ENCODE results near the gene SESN2.

The SESN2 gene

GRCh38 chr1:28290851-28291250 lies 31.5 kb downstream of the SESN2 start:
- WGBS, result 76% methylated on average over 2 of the region's 2 CpGs
- Histone ChIP-seq H2BK5ac (ENCODE audit: low read depth, low read length, poor library complexity, severe bottlenecking) (no peak overlapping the region), H3K36me3 (ENCODE audit: control insufficient read depth in 1 of 2, insufficient read depth in 2 of 2, low read depth in 1 of 2, low read length in 2 of 2) (no peaks in the 10 kb centered on the region), H3K9me3 (ENCODE audit: control insufficient read depth, low read length) (no peaks in the 10 kb centered on the region), H2BK15ac (ENCODE audit: low read depth, poor library complexity, severe bottlenecking) (no peak overlapping the region), H3K18ac (ENCODE audit: low read depth in 1 of 2, low read length in 2 of 2) (no peak overlapping the region), H4K91ac (ENCODE audit: low read length) (no peak overlapping the region), H4K8ac (ENCODE audit: low read length) (no peak overlapping the region), H3K4me1 (ENCODE audit: control insufficient read depth, insufficient read depth, low read depth, low read length) (no peaks in the 10 kb centered on the region), H3K79me1 (replicated peaks; ENCODE audit: low read length, poor library complexity, severe bottlenecking) (no peaks in the 10 kb centered on the region), H3K4me2 (ENCODE audit: low read length, poor library complexity, severe bottlenecking) (no peak overlapping the region), H3K4me3 (ENCODE audit: insufficient read depth in 1 of 2, low read depth in 1 of 2, low read length in 2 of 2) (no peak overlapping the region), H2BK120ac (ENCODE audit: low read depth, low read length) (no peak overlapping the region), H3K14ac (ENCODE audit: low read length in 2 of 2) (no peak overlapping the region), H3K27ac (ENCODE audit: low read length, poor library complexity, severe bottlenecking) (no peak overlapping the region), H3K23ac (ENCODE audit: low read length in 2 of 2) (no peak overlapping the region), H2AK5ac (ENCODE audit: low read length, severe bottlenecking) (no peak overlapping the region), H2AFZ (ENCODE audit: low read depth, low read length) (no peak overlapping the region), H3K27me3 (ENCODE audit: control insufficient read depth in 1 of 2, insufficient read depth in 1 of 2, low read length in 2 of 2) (no peaks in the 10 kb centered on the region), H3K9ac (ENCODE audit: low read length) (no peak overlapping the region), H2BK12ac (ENCODE audit: low read length in 2 of 2) (no peak overlapping the region), H3K4ac (ENCODE audit: low read depth in 1 of 2, low read length in 2 of 2) (no peak overlapping the region)
- no peak for DNase-seq

DNA sequence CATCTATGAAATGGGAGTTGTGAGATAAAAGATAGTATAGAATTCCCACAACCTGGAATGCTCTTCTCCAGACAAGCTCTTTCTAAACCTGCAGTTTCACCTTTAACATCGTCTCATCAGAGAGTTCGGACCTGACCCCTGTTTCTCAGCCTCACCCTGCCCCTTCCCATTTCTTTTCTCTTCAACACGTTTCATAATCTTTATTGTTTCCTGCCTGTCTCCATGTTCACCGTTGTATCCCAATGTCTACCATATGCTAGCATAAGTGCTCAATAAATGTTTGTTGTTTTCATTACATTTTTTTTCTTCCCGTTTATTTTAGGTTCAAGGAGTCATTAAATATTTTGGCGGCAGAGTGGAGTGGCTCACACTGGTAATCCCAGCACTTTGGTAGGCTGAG lies 32.4 kb downstream of the SESN2 start:
- no peak overlapping the region for H2BK120ac ChIP-seq (ENCODE audit: low read depth, low read length)
- no peaks in the 10 kb centered on the region for H3K36me3 ChIP-seq (ENCODE audit: control insufficient read depth in 1 of 2, insufficient read depth in 2 of 2, low read depth in 1 of 2, low read length in 2 of 2)
- H2AFZ ChIP-seq (ENCODE audit: low read depth, low read length), result no peak overlapping the region
- no peak for DNase-seq
- no peak overlapping the region for H4K8ac ChIP-seq (ENCODE audit: low read length)
- no peak overlapping the region for H2BK15ac ChIP-seq (ENCODE audit: low read depth, poor library complexity, severe bottlenecking)
- no peak overlapping the region for H2BK5ac ChIP-seq (ENCODE audit: low read depth, low read length, poor library complexity, severe bottlenecking)
- H3K9ac ChIP-seq (ENCODE audit: low read length), result no peak overlapping the region
- H3K4me3 ChIP-seq (ENCODE audit: insufficient read depth in 1 of 2, low read depth in 1 of 2, low read length in 2 of 2), result no peak overlapping the region
- 84% methylated on average over 5 of the region's 6 CpGs for WGBS
- H3K9me3 ChIP-seq (ENCODE audit: control insufficient read depth, low read length), result no peaks in the 10 kb centered on the region
- H2AK5ac ChIP-seq (ENCODE audit: low read length, severe bottlenecking), result no peak overlapping the region
- no peak overlapping the region for H3K4me2 ChIP-seq (ENCODE audit: low read length, poor library complexity, severe bottlenecking)
- H3K4me1 ChIP-seq (ENCODE audit: control insufficient read depth, insufficient read depth, low read depth, low read length), result peaks cover 2% of the 10 kb centered on the region
- H4K91ac ChIP-seq (ENCODE audit: low read length), result no peak overlapping the region
- no peak overlapping the region for H3K27ac ChIP-seq (ENCODE audit: low read length, poor library complexity, severe bottlenecking)
- no peak overlapping the region for H3K14ac ChIP-seq (ENCODE audit: low read length in 2 of 2)
- H3K79me1 ChIP-seq (replicated peaks; ENCODE audit: low read length, poor library complexity, severe bottlenecking), result no peaks in the 10 kb centered on the region
- no peaks in the 10 kb centered on the region for H3K27me3 ChIP-seq (ENCODE audit: control insufficient read depth in 1 of 2, insufficient read depth in 1 of 2, low read length in 2 of 2)
- H3K18ac ChIP-seq (ENCODE audit: low read depth in 1 of 2, low read length in 2 of 2), result no peak overlapping the region
- H2BK12ac ChIP-seq (ENCODE audit: low read length in 2 of 2), result no peak overlapping the region
- no peak overlapping the region for H3K4ac ChIP-seq (ENCODE audit: low read depth in 1 of 2, low read length in 2 of 2)
- H3K23ac ChIP-seq (ENCODE audit: low read length in 2 of 2), result no peak overlapping the region

DNA sequence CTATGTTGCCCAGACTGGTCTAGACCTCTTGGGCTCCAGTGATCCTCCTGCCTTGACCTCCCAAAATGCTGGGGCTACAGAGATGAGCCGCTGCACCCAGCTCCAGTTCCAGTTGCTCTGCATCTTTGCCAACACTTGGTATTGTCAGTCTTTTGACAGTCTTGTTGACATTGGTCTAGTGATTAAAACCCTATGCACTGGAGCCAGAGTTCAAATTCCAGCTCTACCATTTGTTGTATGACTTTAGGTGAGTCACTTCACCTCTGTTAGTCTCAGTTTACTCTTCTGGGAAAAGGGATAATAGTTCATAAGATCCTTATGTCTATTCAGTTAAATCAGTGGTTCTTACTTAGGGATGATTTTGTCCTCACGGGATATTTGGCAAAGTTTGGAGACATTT lies 36.6 kb downstream of the SESN2 start:
- H3K14ac ChIP-seq (ENCODE audit: low read length in 2 of 2), result no peak overlapping the region
- H3K4ac ChIP-seq (ENCODE audit: low read depth in 1 of 2, low read length in 2 of 2), result no peak overlapping the region
- H3K36me3 ChIP-seq (ENCODE audit: control insufficient read depth in 1 of 2, insufficient read depth in 2 of 2, low read depth in 1 of 2, low read length in 2 of 2), result no peaks in the 10 kb centered on the region
- DNase-seq, result no peak
- H3K4me1 ChIP-seq (ENCODE audit: control insufficient read depth, insufficient read depth, low read depth, low read length), result peaks cover 2% of the 10 kb centered on the region
- peak overlapping the region; percentile 73 for H2AK5ac ChIP-seq (ENCODE audit: low read length, severe bottlenecking)
- H3K18ac ChIP-seq (ENCODE audit: low read depth in 1 of 2, low read length in 2 of 2), result peak overlapping the region in 1 of 2 experiments; percentile 43
- 88% methylated on average over 2 of the region's 2 CpGs for WGBS
- peak overlapping the region; percentile 30 for H3K27ac ChIP-seq (ENCODE audit: low read length, poor library complexity, severe bottlenecking)
- no peak overlapping the region for H2BK5ac ChIP-seq (ENCODE audit: low read depth, low read length, poor library complexity, severe bottlenecking)
- H2BK12ac ChIP-seq (ENCODE audit: low read length in 2 of 2), result no peak overlapping the region
- H3K9ac ChIP-seq (ENCODE audit: low read length), result no peak overlapping the region
- no peak overlapping the region for H2BK120ac ChIP-seq (ENCODE audit: low read depth, low read length)
- H3K4me3 ChIP-seq (ENCODE audit: insufficient read depth in 1 of 2, low read depth in 1 of 2, low read length in 2 of 2), result no peak overlapping the region
- no peak overlapping the region for H3K4me2 ChIP-seq (ENCODE audit: low read length, poor library complexity, severe bottlenecking)
- H3K23ac ChIP-seq (ENCODE audit: low read length in 2 of 2), result no peak overlapping the region
- H2AFZ ChIP-seq (ENCODE audit: low read depth, low read length), result no peak overlapping the region
- H2BK15ac ChIP-seq (ENCODE audit: low read depth, poor library complexity, severe bottlenecking), result no peak overlapping the region
- no peaks in the 10 kb centered on the region for H3K79me1 ChIP-seq (replicated peaks; ENCODE audit: low read length, poor library complexity, severe bottlenecking)
- H3K9me3 ChIP-seq (ENCODE audit: control insufficient read depth, low read length), result no peaks in the 10 kb centered on the region
- H4K91ac ChIP-seq (ENCODE audit: low read length), result no peak overlapping the region
- H3K27me3 ChIP-seq (ENCODE audit: control insufficient read depth in 1 of 2, insufficient read depth in 1 of 2, low read length in 2 of 2), result no peaks in the 10 kb centered on the region
- no peak overlapping the region for H4K8ac ChIP-seq (ENCODE audit: low read length)

DNA sequence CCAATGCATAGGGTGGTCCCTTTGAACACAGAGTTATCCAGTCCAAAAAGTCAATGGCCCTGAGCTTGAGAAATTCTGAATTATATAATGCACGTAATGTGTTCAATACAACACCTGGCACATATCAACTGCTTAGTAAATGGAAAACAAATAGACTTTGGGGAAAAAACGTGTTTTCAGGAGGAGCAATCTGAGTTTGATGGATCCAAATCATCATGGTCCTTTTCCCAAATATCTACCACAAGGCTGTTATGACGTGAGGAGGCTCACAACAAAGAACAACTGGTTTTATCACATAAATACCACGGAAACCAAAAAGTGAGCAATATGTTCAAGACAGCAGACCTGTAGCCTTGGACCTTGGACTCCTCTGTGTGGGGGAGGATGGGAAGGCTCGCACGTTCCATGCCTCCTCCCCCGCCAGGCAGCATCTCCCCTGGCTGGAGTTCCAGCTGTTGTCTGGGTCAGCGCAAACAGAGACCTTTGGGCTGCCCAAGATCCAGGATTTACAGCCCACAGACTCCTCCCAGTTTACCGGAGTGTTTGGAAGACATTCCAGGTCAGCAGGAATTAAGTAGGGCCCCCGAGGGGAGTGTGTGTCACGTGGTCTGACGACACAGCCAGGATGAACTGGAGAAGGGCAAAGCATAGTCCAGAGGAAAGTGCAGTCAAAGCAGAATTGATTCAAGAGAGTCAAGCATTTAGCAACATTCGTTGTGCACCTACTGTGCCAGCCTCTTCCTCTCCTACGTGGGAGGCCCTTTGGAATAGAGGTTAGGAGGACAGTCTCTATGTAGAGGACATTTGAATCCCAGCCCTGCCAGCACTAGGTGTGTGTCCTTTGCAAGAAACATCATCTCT lies 37.3 kb downstream of the SESN2 start:
- H3K4me3 ChIP-seq (ENCODE audit: insufficient read depth in 1 of 2, low read depth in 1 of 2, low read length in 2 of 2), result peak overlapping the region in 1 of 2 experiments; percentile 65
- H3K9me3 ChIP-seq (ENCODE audit: control insufficient read depth, low read length), result no peaks in the 10 kb centered on the region
- no peak overlapping the region for H2BK15ac ChIP-seq (ENCODE audit: low read depth, poor library complexity, severe bottlenecking)
- no peaks in the 10 kb centered on the region for H3K36me3 ChIP-seq (ENCODE audit: control insufficient read depth in 1 of 2, insufficient read depth in 2 of 2, low read depth in 1 of 2, low read length in 2 of 2)
- no peaks in the 10 kb centered on the region for H3K27me3 ChIP-seq (ENCODE audit: control insufficient read depth in 1 of 2, insufficient read depth in 1 of 2, low read length in 2 of 2)
- no peak overlapping the region for H3K23ac ChIP-seq (ENCODE audit: low read length in 2 of 2)
- H4K8ac ChIP-seq (ENCODE audit: low read length), result peak overlapping the region; percentile 77
- H3K9ac ChIP-seq (ENCODE audit: low read length), result peak overlapping the region; percentile 62
- H2BK12ac ChIP-seq (ENCODE audit: low read length in 2 of 2), result peak overlapping the region in 1 of 2 experiments; percentile 23
- H3K4ac ChIP-seq (ENCODE audit: low read depth in 1 of 2, low read length in 2 of 2), result no peak overlapping the region
- H3K18ac ChIP-seq (ENCODE audit: low read depth in 1 of 2, low read length in 2 of 2), result peak overlapping the region; percentile 43 to 80
- peak overlapping the region; percentile 73 for H2AK5ac ChIP-seq (ENCODE audit: low read length, severe bottlenecking)
- H3K27ac ChIP-seq (ENCODE audit: low read length, poor library complexity, severe bottlenecking), result peak overlapping the region; percentile 64
- peaks cover 5% of the 10 kb centered on the region for H3K4me1 ChIP-seq (ENCODE audit: control insufficient read depth, insufficient read depth, low read depth, low read length)
- peak overlapping the region; percentile 46 for H2AFZ ChIP-seq (ENCODE audit: low read depth, low read length)
- peak overlapping the region; percentile 33 for H3K4me2 ChIP-seq (ENCODE audit: low read length, poor library complexity, severe bottlenecking)
- no peak overlapping the region for H2BK5ac ChIP-seq (ENCODE audit: low read depth, low read length, poor library complexity, severe bottlenecking)
- H3K79me1 ChIP-seq (replicated peaks; ENCODE audit: low read length, poor library complexity, severe bottlenecking), result no peaks in the 10 kb centered on the region
- no peak overlapping the region for H2BK120ac ChIP-seq (ENCODE audit: low read depth, low read length)
- H3K14ac ChIP-seq (ENCODE audit: low read length in 2 of 2), result peak overlapping the region in 1 of 2 experiments; percentile 19
- WGBS, result 23% methylated on average over 12 of the region's 14 CpGs
- peak; percentile 72 for DNase-seq
- no peak overlapping the region for H4K91ac ChIP-seq (ENCODE audit: low read length)
